Activated CD4-positive, alpha-beta T cell treated with anti-CD3 and anti-CD28 coated beads, Interleukin-10, Interleukin-2, amounts not matched to agents 100 ng/mL and 50 ng/mL, durations not matched to agents 16 hours and 8 hours (primary cell): ENCODE measurements around the gene DNAJB8.

Experiments used
- DNase-seq: peaks from one replicate; pipeline ENCODE4 v3.0.0-alpha.2; 2020

Gene DNAJB8

GRCh38 chr3:128424508-128425069 is 42.1 kb downstream of the DNAJB8 start:
- no peak for DNase-seq

- no peak for DNase-seq
Observed at GRCh38 chr3:128423525-128424147, 43.1 kb downstream of the DNAJB8 start.

- no peak for DNase-seq
Observed at GRCh38 chr3:128422762-128423524, 43.7 kb downstream of the DNAJB8 start.

GRCh38 chr3:128421966-128422365 is 44.7 kb downstream of the DNAJB8 start:
- no peak for DNase-seq

- DNase-seq = no peak
Observed at GRCh38 chr3:128421439-128421836, 45.3 kb downstream of the DNAJB8 start.

GRCh38 chr3:128420720-128421438 is 45.8 kb downstream of the DNAJB8 start:
- DNase-seq = no peak

- DNase-seq = no peak
Observed at GRCh38 chr3:128420289-128420688, 46.4 kb downstream of the DNAJB8 start.

GRCh38 chr3:128419311-128419710 is 47.4 kb downstream of the DNAJB8 start:
- no peak for DNase-seq

GRCh38 chr3:128418900-128419299 is 47.8 kb downstream of the DNAJB8 start:
- no peak for DNase-seq

- no peak for DNase-seq
Observed at GRCh38 chr3:128416578-128417211, 50.0 kb downstream of the DNAJB8 start.

GRCh38 chr3:128415773-128416577 is 50.7 kb downstream of the DNAJB8 start:
- no peak for DNase-seq

GRCh38 chr3:128415200-128415772 is 51.4 kb downstream of the DNAJB8 start:
- no peak for DNase-seq

GRCh38 chr3:128413413-128414205 is 53.1 kb downstream of the DNAJB8 start:
- DNase-seq = no peak

- no peak for DNase-seq
Observed at GRCh38 chr3:128413003-128413370, 53.7 kb downstream of the DNAJB8 start.
